Common myeloid progenitor, CD34-positive (primary cell): Measurements from ENCODE around the gene CARD16.
"Not testable (repeated sequence)": the region's sequence is repeated elsewhere in the genome, so short reads cannot be mapped to it uniquely, and the experiment has no call there.

Experiments used
- CTCF ChIA-PET: fragments of 350-600 bp; sonication (Branson Sonifier 250); formaldehyde crosslinking; loops from one replicate; lab custom pipeline; 2021; ENCODE audit warnings: antibody characterized with exemption; lab: Charles Lee
- POLR2A ChIA-PET: fragments of 350-600 bp; sonication (Branson Sonifier 250); formaldehyde crosslinking; loops from one replicate; lab custom pipeline; 2021; ENCODE audit warnings: antibody characterized with exemption; lab: Charles Lee
- DNase-seq, 3 donors: peaks; one replicate each; pipeline versions ENCODE4 v3.0.0 to v3.0.0-alpha.2; 2013
- H3K27ac ChIP-seq, 2 experiments: 1 replicate in 1 of 2; 2 replicates in 1 of 2; pipeline ENCODE4 v1.7.0; 2013; ENCODE audit warnings: inconsistent platforms in 2 of 2, low read length in 2 of 2, mild to moderate bottlenecking in 2 of 2, low read depth in 1 of 2, moderate library complexity in 1 of 2; ENCODE audit not compliant: severe bottlenecking in 2 of 2, insufficient read depth in 1 of 2, poor library complexity in 1 of 2
- H3K27me3 ChIP-seq, 5 experiments: replicated peaks in 2 of 5; 1 replicate in 3 of 5; 2 replicates in 2 of 5; pipeline versions ENCODE4 v1.6.1 to v1.7.0; 2013; ENCODE audit warnings: low read length in 4 of 5, mild to moderate bottlenecking in 2 of 5, moderate library complexity in 2 of 5, inconsistent platforms in 1 of 5; ENCODE audit not compliant: insufficient read depth in 5 of 5, control insufficient read depth in 4 of 5
- H3K36me3 ChIP-seq, 4 experiments: 1 replicate in 2 of 4; 2 replicates in 2 of 4; pipeline versions ENCODE4 v1.6.1 to v1.7.0; 2013; ENCODE audit warnings: low read length in 3 of 4, control low read depth in 1 of 4, mild to moderate bottlenecking in 1 of 4; ENCODE audit not compliant: control insufficient read depth in 4 of 4, insufficient read depth in 4 of 4
- H3K4me1 ChIP-seq, 4 experiments: 1 replicate in 3 of 4; 2 replicates in 1 of 4; pipeline versions ENCODE4 v1.6.1 to v1.7.1; 2013; ENCODE audit warnings: low read length in 3 of 4, mild to moderate bottlenecking in 3 of 4, control low read depth in 1 of 4, inconsistent platforms in 1 of 4, moderate library complexity in 1 of 4; ENCODE audit not compliant: control insufficient read depth in 4 of 4, insufficient read depth in 4 of 4; ENCODE audit errors: control extremely low read depth in 1 of 4
- H3K4me3 ChIP-seq, 7 experiments: 1 replicate in 4 of 7; 2 replicates in 3 of 7; pipeline versions ENCODE4 v1.5.1 to v1.7.0; 2013; ENCODE audit warnings: mild to moderate bottlenecking in 7 of 7, low read length in 6 of 7, moderate library complexity in 6 of 7, inconsistent platforms in 2 of 7, low read depth in 2 of 7, control low read depth in 1 of 7; ENCODE audit not compliant: insufficient read depth in 4 of 7, control insufficient read depth in 1 of 7; ENCODE audit errors: extremely low read depth in 1 of 7
- H3K9me3 ChIP-seq, 5 experiments: 1 replicate in 4 of 5; 2 replicates in 1 of 5; pipeline versions ENCODE4 v1.6.1 to v1.7.1; 2013; ENCODE audit warnings: low read length in 4 of 5, mild to moderate bottlenecking in 2 of 5, inconsistent platforms in 1 of 5, low read depth in 1 of 5, moderate library complexity in 1 of 5; ENCODE audit not compliant: control insufficient read depth in 4 of 5, insufficient read depth in 2 of 5; ENCODE audit errors: control extremely low read depth in 1 of 5
- WGBS: methylation state at CpG from one replicate; pipeline ENCODE4 v1.1.5; 2013; ENCODE audit not compliant: insufficient coverage; 5-methylcytosine and 5-hydroxymethylcytosine counted together

Gene CARD16

GRCh38 chr11:105077141-105077790 lies 32.1 kb upstream of the CARD16 start:
- H3K4me1 ChIP-seq, H3K9me3 ChIP-seq, H3K36me3 ChIP-seq, H3K4me3 ChIP-seq, DNase-seq, H3K27me3 ChIP-seq, POLR2A ChIA-PET, CTCF ChIA-PET, H3K27ac ChIP-seq: not testable (repeated sequence)
- WGBS: 89% methylated on average over 2 of the region's 4 CpGs

GRCh38 chr11:105074166-105074530 lies 29.0 kb upstream of the CARD16 start:
- no peaks in the 10 kb centered on the region for H3K36me3 ChIP-seq
- peaks cover 0 to 3% (median 0%) of the 10 kb centered on the region in 4 experiments for H3K4me1 ChIP-seq
- no peak overlapping the region for H3K27ac ChIP-seq
- no peaks in the 10 kb centered on the region for H3K27me3 ChIP-seq
- ChIA-PET CTCF (no interaction called here), POLR2A (no interaction called here)
- WGBS: 100% methylated on average over 2 of the region's 2 CpGs
- H3K9me3 ChIP-seq: no peaks in the 10 kb centered on the region
- no peak for DNase-seq
- H3K4me3 ChIP-seq: no peak overlapping the region

DNA sequence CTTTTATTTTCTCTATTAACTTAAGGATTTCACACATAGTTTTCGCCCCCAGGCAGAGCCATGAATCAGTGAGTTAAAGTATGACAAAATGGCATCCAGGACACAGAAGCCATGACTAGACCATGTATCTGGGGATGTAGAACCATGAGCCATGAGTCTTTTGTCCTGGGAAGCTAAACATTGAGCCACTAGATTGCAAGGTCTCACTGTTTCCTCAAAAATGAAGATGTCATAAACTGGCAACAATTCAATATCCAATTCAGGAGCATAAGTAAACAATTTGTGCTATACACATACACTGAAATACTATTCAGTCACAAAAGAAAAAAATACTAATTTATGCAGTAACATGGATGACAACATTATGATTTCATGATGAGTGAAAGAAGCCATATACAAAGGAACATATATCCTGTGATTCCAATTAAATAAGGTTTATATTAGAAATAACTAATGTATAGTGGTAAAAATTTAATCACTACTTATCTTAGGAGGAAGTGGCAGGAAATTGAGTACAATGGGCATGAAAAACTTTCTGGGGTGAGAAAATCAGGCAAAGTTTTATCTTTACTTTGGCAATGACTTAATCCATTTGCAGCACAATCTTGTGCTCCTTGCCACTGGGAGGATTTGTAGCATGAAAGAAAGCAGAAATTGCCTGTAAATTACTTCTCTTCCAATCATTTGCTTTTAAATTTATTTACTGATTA lies 28.5 kb upstream of the CARD16 start:
- Histone ChIP-seq H3K9me3 (no peaks in the 10 kb centered on the region), H3K4me3 (no peak overlapping the region), H3K4me1 (peaks cover 0 to 3% (median 0%) of the 10 kb centered on the region in 4 experiments), H3K27ac (no peak overlapping the region), H3K36me3 (no peaks in the 10 kb centered on the region), H3K27me3 (no peaks in the 10 kb centered on the region)
- POLR2A ChIA-PET: no interaction called here
- DNase-seq: no peak
- CTCF ChIA-PET: no interaction called here
- WGBS: 80% methylated on average over 1 of the region's 1 CpG

GRCh38 chr11:105072080-105072479 lies 26.9 kb upstream of the CARD16 start:
- CTCF ChIA-PET, H3K9me3 ChIP-seq, DNase-seq, H3K36me3 ChIP-seq, H3K4me1 ChIP-seq, POLR2A ChIA-PET, H3K4me3 ChIP-seq, H3K27me3 ChIP-seq, H3K27ac ChIP-seq: not testable (repeated sequence)
- WGBS: no CpG with 5 or more reads among the region's 2 CpGs

DNA sequence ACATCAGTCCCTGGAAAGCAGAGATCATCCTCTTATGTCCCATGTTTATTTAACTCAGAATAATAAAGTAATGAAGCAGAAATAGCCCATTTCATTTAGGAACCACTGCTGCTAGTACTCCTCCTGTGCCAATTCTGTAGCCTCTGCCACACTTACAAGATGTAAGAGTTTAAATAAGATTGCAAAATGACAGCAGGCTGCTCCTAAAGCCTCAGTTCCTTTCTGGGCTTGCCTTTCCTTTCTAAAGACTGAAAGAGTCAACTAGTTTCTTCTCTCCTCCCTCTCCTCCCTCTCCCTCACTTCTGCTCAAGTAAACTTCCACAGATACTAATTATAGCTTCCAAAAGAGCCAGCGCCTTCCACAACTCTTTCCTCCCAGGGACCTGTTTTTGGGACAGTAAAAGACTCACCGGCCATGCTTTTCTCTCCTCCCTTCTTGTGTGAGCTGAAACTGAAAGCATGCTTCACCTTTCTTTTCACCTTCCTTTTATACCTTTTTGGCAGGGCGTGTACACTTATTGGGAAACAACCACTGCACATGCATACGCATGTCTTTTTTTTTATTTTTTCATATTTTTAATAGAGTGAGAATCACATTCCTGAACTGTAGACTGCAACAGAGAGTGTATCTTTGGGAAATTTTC lies 26.1 kb upstream of the CARD16 start:
- H3K4me1 ChIP-seq: peaks cover 0 to 3% (median 0%) of the 10 kb centered on the region in 4 experiments
- H3K36me3 ChIP-seq: no peaks in the 10 kb centered on the region
- CTCF ChIA-PET: no interaction called here
- H3K9me3 ChIP-seq: no peaks in the 10 kb centered on the region
- no peak overlapping the region for H3K4me3 ChIP-seq
- no peak for DNase-seq
- WGBS: 90% methylated on average over 2 of the region's 4 CpGs
- POLR2A ChIA-PET: no interaction called here
- H3K27ac ChIP-seq: no peak overlapping the region
- no peaks in the 10 kb centered on the region for H3K27me3 ChIP-seq

- peaks cover 0 to 3% (median 0%) of the 10 kb centered on the region in 4 experiments for H3K4me1 ChIP-seq
- CTCF ChIA-PET: no interaction called here
- no peaks in the 10 kb centered on the region for H3K36me3 ChIP-seq
- WGBS: 90% methylated on average over 4 of the region's 4 CpGs
- H3K27ac ChIP-seq: no peak overlapping the region
- no peak for DNase-seq
- POLR2A ChIA-PET: no interaction called here
- H3K27me3 ChIP-seq: no peaks in the 10 kb centered on the region
- no peak overlapping the region for H3K4me3 ChIP-seq
- H3K9me3 ChIP-seq: no peaks in the 10 kb centered on the region
Observed at GRCh38 chr11:105070306-105070705, 25.2 kb upstream of the CARD16 start.

DNA sequence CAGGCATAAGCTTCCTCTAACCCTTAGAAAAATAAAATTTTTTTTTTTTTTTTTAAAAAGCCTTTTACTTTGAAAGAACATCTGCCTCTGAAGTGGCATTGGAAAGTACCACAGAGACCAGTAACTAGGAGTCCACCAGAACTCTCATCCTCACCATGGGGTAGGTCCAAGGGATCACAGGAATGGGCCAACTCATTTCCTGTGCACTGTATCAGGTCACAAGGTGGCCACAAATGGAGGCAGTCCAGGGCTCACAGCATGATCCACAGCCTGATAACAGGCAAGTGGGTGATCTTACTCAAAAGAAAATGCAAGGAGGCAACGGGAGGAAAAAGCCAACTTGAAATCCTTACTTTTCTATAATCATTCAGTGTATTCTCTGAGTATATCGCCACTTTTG lies 24.6 kb upstream of the CARD16 start:
- H3K4me3 ChIP-seq, H3K4me1 ChIP-seq, POLR2A ChIA-PET, H3K36me3 ChIP-seq, H3K9me3 ChIP-seq, DNase-seq, H3K27me3 ChIP-seq, H3K27ac ChIP-seq, CTCF ChIA-PET: not testable (repeated sequence)
- no CpG with 5 or more reads among the region's 2 CpGs for WGBS
